ENCODE measurements around the gene DIAPH2.

DIAPH2 gene

DNA sequence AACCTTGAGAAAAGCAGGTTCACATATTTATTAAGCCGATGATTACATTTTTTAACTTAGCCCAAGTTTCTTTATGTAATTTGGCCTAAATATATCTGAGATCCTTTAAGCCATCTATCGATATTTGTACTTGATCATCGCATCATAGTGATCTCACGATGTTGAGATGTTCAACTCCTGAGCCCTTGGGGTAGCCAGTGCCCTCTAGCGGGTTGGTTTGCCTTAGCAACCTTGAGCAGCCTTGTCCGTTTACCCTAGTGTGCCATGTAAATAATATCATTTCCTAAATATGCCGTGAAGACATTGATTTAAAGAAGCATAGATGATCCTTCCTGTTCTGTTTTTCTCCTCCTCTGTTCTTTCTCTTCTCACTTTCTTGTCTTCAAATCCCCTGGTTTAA lies 631.3 kb downstream of the DIAPH2 start:
- DNase-seq: no peak

DNA sequence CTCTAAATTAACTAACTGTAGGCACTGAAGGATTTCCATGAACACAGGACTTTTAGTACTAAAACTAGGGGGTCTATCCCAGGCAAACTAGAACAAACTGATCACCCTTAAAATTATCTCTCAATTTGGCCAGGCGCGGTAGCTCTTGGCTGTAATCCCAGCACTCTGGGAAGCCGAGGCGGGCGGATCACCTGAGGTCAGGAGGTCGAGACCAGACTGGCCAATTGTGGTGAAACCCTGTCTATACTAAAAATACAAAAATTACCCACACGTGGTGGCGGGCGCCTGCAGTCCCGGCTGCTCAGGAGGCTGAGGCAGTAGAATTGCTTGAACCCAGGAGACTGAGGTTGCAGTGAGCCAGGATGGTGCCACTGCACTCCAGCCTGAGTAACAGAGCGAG lies 635.7 kb downstream of the DIAPH2 start:
- DNase-seq: no peak

DNA sequence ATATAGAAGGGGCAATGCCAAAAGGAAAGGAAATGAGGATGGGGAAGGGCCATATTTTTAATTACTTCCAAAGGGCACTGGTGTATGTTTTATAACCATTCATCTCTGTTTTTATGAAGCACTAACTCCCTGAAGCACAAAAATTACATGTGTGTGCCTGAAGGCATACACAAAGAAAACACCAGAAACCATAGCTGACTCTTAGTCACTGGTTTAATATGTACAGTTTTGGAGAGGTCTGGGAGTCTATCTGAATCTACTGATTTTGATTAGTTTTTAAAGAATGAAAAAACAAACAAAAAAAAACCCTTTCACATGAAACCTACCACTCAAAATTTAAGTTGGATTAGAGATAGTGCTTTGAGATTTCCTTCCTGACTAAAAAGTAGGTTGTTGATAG lies 637.8 kb downstream of the DIAPH2 start:
- no peak for DNase-seq

DNA sequence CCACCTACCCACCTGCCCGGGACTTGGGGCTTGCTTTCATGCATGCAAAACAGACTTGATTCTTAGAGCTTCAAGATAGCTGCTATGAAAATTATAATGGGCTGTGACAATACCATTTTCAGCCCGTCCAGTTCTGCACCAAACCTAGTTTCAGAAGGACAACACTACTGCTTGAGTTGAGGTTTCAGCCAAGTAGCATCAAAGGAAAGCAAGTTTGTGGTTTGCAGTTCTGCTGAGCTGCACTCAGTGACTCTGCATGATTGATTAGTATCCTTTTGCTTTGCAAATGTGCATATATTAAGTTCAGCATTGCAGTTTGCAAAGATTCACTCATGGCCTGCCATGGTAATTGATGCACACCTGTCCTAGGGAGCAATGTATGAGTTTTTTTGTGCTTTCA lies 641.8 kb downstream of the DIAPH2 start:
- DNase-seq: no peak

DNA sequence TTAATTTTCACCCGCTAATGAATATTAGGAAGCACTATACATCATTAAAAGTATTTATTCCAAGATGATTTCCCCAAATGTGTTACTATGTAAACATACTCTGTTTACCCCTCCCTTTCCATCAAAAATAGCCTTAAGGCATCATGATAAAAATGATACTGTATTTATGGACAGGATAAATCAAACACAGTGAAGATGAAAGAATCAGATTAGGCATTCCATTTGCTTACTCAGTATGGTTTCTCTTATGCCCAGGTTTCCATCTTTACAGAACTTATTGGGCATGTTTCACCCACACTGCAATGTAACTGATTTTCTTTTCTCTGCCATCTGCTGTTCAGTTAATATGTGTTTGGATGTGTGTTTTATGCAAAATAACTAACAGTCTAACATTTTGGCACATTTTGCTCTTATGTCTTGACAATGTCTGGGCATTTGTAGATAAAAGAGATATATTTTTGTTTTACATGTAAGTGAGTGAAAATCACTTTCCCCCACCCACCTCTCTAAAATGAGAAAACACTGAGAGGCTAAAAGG lies 644.3 kb downstream of the DIAPH2 start:
- no peak for DNase-seq

DNA sequence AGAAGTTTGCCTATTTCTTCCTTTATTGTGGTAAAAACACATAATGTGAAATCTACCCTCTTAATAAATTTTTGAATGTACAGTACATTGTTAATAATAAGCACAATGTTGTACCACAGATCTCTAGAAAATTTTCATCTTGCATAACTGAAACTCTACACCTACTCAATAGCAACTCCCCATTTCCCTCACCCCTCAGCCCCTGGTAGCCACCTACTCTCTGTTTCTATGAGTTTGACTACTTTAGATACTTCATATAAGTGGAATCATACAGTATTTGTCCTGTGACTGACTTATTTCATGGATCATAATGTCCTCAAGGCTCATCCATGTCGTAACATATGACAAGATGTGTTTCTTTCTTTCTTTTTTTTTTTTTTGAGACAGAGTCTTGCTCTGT lies 645.5 kb downstream of the DIAPH2 start:
- no peak for DNase-seq

DNA sequence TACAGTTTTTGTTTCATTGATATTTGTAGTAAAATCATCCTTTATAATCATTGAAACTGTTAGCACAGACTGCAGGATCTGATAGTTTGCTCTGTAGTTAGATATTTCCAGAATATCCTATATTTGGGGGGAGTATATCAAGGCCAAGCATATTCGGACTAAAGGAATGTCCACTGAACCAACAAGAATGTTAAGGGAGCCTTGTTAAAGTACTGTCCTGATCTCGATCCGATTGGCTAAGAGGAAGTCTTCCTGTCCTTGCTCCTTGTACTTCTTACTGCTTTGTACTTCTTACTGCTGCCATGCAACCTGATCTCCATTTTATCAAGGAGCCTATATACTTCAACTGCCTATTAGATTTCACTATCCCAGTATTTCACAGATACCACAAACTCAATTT lies 648.3 kb downstream of the DIAPH2 start:
- no peak for DNase-seq

DNA sequence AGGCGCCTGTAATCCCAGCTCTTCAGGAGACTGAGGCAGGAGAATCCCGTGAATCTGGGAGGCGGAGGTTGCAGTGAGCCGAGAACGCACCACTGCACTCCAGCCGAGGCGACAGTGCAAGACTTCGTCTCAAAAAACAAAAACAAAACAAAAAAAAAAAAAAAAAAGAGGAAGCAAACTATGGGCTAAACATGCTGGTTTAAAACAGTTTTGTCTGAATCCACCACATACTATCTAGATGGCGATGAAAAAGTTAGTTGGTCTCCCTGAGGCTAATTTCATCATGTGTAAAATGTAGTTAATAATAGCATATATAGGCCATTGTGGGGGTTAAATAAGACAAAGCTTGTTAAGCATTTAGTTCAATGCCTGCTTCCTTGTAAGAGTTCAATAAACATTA lies 650.2 kb downstream of the DIAPH2 start:
- DNase-seq: no peak

DNA sequence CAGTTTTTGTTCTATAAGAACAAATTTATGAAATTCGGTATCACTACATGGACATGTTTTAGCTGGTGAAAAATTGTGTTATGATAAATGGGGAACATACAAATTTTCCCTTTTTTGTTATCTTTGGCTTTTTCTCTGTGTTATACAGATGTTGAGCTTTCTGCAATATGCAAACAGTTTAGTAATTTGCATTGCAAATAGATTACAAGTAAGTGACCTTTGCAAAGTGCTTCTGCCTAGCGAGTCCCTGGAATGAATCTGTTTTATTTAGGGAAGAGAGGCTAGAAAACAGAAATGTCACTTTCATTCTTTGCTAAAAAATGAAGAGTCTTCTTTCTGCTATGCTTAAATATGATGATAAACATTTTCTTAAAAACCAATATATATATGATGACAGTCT lies 660.1 kb downstream of the DIAPH2 start:
- DNase-seq: no peak

DNA sequence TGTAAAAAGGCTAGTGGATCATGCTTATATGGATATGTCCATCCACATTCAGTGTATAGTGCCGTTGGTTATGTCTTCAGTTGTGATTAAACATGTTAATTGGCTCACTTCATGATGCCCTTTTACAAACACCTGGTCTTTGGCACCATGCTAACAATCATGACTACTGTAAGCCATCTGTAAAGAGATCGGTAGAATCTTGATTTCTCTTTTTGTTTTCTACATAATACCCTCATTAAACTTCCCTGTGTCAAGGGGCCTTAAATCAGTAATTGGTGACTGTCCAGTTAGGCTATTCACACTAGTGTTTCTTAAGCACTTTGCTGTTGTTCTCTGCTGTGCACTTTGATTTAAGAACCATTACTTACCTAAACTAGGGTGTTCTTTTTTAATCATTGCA lies 674.3 kb downstream of the DIAPH2 start:
- DNase-seq: peak; percentile 76

DNA sequence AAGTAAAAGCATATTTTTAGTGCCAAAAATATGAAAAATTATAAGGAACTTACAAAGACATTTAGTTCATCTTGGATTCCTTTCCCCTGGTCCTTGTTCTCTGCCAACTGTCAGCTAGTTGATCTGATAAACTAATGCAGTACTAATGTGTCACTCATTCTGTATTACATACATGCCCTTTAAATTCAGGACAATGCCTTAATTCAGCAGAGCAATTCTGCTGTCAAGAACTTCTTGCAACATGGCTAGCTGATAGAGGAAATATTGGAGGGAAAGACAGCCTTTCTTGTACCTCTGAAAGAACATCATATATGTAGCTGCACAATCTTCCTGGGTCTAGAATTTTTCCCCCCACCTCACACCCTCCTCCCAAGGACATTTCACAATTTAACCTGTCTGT lies 679.2 kb downstream of the DIAPH2 start:
- DNase-seq: no peak

DNA sequence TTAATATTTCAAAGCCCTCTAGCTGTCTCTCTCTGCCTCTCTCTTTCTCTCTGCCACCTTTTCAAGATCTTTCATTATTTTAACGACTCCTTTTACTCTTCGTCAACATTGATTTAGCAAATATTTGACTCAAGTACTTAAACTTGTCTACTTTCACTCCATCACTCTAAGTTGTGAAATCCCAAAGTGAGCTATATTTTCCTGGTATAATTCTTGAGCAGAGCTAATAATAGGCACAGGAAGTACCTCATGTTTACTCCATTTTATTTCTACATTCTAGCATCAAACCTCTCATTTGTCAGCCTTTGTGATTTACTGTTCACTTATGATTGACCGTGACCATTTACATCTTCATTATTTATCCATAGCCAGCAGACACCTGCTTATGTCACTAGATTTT lies 681.6 kb downstream of the DIAPH2 start:
- DNase-seq: no peak

DNA sequence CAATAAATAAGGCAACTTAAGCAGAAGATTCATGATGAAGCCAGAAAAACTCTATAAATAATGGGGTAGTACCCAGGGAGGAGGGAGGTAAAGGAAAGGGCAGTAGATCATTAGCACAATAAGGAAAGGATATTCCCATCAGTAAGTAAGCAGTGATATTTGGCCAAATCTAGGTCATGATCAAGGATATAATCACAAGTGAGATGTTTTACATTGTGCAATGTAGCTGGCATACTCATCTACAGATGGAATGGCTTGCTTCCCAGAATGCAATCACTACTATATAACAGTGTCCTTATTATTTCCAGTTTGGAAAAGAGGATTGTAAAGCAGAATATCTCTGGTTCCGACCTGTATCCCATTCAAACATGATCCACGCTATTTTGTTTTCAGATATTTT lies 682.5 kb downstream of the DIAPH2 start:
- DNase-seq: no peak

DNA sequence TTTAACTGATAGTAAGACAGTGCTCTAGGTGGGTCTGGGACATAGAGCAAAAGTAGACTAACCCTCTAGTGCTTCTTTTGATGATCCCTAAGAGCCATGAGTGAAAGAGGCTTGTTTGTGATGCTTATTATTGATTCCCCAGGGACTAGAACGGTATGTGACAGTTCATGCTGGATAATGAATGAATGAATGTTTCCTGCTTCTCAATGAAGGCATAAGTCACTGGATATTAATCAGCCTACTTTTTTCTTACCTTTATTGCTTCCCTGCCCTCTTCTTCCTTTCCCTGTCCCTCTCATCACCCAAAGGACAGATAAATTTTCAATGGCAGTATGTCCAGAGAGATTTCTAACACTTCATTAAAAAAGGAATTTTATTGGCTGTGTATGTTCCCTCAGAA lies 685.3 kb downstream of the DIAPH2 start:
- no peak for DNase-seq

DNA sequence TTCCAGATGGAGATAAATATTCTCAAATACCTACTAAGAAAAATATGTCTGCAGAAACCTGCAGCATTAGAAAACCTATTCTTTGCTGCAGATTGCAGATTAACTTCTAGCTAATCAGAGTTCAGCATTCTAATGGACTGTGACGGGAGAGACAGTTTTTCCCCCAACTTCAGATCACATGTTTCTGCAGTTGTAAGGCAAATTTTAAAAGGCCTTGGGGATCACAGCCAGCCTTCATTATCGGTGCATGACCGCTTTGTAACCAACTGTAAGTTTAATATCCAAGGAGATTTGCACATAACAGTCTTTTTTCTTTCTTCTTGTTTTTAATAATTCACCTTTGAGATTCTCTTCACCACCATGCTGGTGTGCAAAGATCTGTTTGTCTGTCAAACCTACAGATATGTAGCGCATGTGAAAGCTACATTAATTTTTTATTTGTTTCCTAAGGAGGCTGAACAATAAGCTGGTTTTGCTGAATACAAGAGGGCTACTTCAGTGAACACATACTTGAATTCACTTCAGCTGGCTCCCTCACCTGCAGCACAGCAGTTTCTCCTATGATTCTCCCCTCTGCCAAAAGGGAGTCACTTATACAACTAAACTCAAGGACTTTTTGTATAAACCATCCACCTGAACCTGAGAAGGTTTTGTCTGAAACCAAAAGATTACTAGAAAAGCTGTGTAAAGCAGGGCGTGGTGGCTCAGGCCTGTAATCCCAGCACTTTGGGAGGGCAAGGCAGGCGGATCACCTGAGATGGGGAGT lies 687.5 kb downstream of the DIAPH2 start:
- peak; percentile 5 for DNase-seq

DNA sequence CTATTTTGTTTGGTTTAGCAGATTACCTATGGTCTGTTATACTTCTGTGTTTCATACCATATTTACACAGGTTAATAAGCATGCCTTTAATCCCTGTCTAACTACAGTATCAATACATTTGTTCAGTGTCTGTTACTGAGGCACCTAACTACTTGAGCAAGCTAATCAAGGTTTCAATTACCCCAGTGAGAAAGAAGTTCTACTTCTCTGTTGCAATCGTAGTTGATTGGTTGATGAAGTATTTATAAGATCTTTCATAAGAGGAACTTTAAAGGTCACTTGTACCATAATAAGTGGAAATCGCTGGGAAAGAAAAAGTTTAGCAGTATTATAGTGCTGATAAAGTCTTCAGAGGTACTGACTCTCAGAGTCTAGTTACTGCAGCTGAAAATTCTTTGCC lies 689.6 kb downstream of the DIAPH2 start:
- DNase-seq: no peak

DNA sequence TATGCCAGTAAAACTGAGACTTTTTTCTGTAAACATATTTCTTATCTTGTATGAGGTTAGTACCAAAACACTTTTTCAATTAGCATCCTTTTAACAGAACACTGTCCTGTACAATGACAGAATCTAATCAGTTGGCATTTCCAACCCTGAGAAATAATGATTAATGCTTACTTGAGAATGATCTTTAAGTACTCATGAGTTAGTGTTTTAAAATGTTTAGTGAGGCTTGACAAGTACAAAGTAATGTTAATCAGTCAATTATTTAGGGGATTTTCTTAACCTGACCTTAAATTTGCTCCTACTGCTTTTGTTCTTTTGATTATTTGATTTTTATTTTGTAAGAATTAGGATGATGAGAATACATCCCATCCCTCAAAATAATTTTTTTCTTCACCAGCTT lies 695.6 kb downstream of the DIAPH2 start:
- DNase-seq: no peak

DNA sequence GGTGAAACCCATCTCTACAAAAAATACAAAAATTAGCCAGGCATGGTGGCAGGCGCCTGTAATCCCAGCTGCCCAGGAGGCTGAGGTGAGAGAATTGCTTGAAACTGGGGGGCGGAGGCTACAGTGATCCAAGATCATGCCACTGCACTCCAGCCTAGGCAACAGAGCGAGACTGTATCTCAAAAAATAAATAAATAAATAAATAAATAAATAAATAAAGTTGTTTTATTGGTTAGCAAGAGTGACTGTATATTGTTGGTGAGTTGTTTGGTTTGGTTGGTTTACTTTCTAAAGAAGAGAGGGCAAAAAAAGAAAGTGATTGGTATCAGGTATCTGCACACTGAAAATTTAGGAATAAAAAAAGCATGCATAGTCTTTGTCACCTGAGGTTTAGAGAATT lies 700.0 kb downstream of the DIAPH2 start:
- no peak for DNase-seq

DNA sequence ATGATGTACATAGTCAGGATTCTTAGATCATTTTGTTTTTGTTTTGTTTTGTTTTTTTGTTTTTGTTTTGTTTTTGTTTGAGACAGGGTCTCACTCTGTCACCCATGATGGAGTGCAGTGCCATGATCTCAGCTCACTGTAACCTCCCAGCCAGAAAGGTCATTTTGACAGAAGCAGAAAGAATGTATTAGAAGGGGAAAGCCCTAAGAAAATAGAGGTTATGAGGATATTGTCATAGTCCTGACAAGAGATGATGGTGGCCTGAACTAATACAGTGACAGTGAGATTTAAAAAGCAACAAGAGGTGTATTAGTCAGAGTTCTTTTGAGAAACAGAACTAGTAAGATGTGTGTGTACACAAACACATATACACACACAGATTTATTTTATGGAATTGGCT lies 702.4 kb downstream of the DIAPH2 start:
- no peak for DNase-seq

DNA sequence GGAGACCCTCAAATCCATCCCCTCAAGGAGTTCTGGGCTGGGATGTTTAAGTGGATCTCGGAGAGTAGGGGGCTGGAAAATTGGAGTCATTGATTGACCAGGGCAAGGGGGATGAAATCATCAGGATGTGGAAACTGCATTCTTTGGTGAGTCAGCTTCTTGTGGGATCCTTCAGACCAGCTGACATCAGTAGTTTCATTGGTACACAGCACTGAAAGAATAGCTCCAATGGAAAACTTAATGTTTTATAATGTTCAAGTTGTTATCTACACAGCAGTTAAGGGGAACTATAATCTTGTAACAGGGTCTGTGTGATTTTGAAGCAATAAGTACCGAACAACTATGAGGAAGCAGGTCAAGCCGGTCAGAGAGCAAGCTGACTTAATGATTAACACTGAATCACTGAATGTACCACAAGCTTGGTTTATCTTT lies 705.1 kb downstream of the DIAPH2 start:
- no peak for DNase-seq

DNA sequence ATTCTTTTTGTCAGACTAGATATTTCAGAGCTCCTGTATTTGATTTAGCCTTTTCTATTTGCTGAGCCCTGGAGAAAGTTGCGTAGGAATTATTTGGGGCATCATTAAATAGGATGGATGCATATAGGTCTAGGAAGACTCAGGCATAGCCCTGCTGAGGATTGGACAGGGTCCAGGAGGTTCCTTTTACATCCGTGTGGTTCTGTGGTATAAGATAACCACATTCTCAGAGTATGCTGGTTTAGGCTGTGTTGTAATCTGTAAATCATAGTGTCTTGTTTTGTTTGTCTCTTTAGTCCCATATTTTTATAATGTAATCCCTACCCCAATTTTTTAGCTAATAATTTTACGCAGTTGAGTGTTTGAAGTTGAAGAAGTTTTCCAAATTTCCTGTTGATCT lies 712.7 kb downstream of the DIAPH2 start:
- DNase-seq: no peak

DNA sequence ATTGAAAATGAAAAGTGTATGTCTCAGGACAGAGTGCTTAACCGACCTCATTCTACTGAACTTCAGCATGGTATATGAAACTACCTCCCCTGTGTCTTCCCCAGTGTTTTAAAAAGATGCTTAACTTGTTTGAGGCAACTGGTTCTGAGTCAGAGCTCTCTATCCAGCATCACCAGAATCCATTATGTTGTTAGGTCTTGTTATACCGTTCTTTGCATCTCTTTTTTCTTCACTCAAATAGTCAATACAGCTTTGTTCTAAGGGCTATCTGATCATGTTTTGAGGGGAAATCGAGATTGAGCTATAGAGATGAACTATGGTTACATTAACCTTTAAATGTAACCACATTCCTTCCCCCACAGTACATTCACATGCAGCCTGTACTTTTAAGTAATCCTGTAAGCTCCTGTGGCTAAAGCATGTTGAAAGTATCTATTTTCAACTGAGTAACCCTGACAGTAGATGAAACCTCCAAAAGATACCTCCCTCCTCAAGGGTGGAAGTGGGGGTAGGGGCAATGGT lies 713.4 kb downstream of the DIAPH2 start:
- no peak for DNase-seq

DNA sequence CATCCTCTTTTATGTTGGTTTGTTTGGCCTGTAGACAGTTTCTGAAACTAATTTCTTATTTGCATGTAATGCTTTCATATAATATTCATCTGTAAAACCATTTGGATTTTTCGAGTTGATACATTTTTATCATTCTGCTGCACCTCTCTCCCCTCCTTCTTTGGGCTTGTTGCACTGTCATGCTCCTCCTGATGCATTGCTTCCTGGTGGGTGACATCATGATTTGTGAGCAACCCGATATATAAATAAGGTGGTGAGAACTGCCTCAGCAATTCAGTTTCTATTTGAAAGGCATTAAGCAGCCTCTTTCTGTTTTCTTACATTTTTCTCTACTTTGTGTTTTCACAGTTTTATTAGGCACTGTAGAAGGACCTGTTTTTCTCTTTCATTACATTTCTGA lies 714.8 kb downstream of the DIAPH2 start:
- no peak for DNase-seq

DNA sequence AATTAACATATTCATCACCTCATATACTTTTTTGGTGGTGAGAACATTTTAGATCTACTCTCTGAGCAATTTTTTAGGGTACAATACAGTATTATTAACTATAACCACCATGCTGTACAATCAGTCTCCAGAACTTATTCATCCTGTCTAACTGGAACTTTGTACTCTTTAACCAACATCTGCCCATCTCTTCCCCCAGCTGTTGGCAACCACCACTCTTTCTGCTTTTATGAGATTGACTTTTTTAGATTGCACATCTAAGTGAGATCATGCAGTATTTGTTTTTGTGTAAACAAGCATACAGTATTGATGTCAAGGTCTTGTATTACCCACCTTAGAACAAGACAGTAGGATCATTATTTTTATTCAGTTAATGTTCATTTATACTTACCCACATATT lies 715.9 kb downstream of the DIAPH2 start:
- no peak for DNase-seq

DNA sequence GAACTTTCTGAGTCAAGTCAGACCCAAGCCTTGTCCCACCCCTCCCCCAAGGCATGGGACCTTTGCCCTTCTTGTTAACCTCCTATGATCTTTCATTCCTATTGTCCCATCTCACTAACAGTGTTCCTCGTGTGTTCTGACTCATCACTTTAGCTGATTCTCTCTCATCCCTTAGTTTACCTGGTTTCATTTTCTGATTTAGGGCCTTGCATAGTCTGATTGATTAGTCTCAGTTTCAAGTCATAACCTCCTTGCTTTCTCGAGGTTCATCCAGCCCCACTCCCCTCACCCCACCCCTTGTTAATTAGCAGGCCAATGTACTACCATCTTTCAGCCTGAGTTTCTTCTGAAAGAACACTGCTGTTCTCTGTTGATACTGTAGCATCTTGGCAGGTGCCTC lies 716.5 kb downstream of the DIAPH2 start:
- no peak for DNase-seq

Data from NCI-H1105 treated with DMSO at 0.1 percent for 48 hours (cell line).